NB4 (cell line): Measurements from ENCODE around the gene ADCY2.

Experiments used
- DNase-seq: peaks from one replicate; pipeline ENCODE4 v3.0.0; 2010; ENCODE audit warnings: low read depth
- H3K4me3 ChIP-seq: one replicate; pipeline ENCODE4 v1.5.1; 2011; ENCODE audit warnings: mild to moderate bottlenecking, low read depth, low read length, moderate library complexity
- CTCF ChIP-seq: IDR thresholded peaks from one replicate; pipeline ENCODE4 v1.5.1; 2012; ENCODE audit warnings: low read depth, low read length
- MAX ChIP-seq: IDR thresholded peaks from 2 replicates; pipeline ENCODE4 v1.6.1; 2011; ENCODE audit warnings: low read depth, low read length
- MYC ChIP-seq: IDR thresholded peaks from 2 replicates; pipeline ENCODE4 v1.6.1; 2011; ENCODE audit warnings: low read depth, low read length
- POLR2A ChIP-seq: IDR thresholded peaks from 2 replicates; pipeline ENCODE4 v1.6.1; 2011; ENCODE audit warnings: mild to moderate bottlenecking; ENCODE audit not compliant: insufficient read length; ENCODE audit errors: extremely low read depth

ADCY2 gene

GRCh38 chr5:7644723-7645122, 248.8 kb downstream of the ADCY2 start:
- TF ChIP-seq MAX (no peak), CTCF (no peak), MYC (no peak), POLR2A (no peak)
- DNase-seq: no peak
- H3K4me3 ChIP-seq: no peak overlapping the region

- H3K4me3 ChIP-seq: no peak overlapping the region
Observed at GRCh38 chr5:7650755-7651154, 254.8 kb downstream of the ADCY2 start.

GRCh38 chr5:7653046-7653445, 257.1 kb downstream of the ADCY2 start:
- no peak overlapping the region for H3K4me3 ChIP-seq
- no peak for TF ChIP-seq MYC
- TF ChIP-seq MAX: no peak
- no peak for TF ChIP-seq POLR2A
- TF ChIP-seq CTCF: no peak
- no peak for DNase-seq

More at GRCh38 chr5:7650755-7651154, 254.8 kb downstream of the ADCY2 start:
- TF ChIP-seq MAX (no peak), CTCF (no peak), POLR2A (no peak), MYC (no peak)
- no peak for DNase-seq

- no peak for DNase-seq
- TF ChIP-seq POLR2A: no peak
- TF ChIP-seq MYC: no peak
- TF ChIP-seq CTCF: no peak
- TF ChIP-seq MAX: no peak
Observed at GRCh38 chr5:7657153-7657552, 261.2 kb downstream of the ADCY2 start.

GRCh38 chr5:7659420-7659819, 263.5 kb downstream of the ADCY2 start:
- no peak overlapping the region for H3K4me3 ChIP-seq
- no peak for DNase-seq
- TF ChIP-seq CTCF: no peak
- TF ChIP-seq MYC: no peak
- no peak for TF ChIP-seq POLR2A
- TF ChIP-seq MAX: no peak

More at GRCh38 chr5:7657153-7657552, 261.2 kb downstream of the ADCY2 start:
- no peak overlapping the region for H3K4me3 ChIP-seq

- no peak overlapping the region for H3K4me3 ChIP-seq
- DNase-seq: no peak
- TF ChIP-seq POLR2A: no peak
- TF ChIP-seq MAX: no peak
- TF ChIP-seq CTCF: no peak
- no peak for TF ChIP-seq MYC
Observed at GRCh38 chr5:7662289-7662688, 266.4 kb downstream of the ADCY2 start.
